ENCODE results near the gene UNC45B.
A peak's percentile ranks its signal among the peaks of the same experiment; 100 is the strongest.

Gene UNC45B

DNA sequence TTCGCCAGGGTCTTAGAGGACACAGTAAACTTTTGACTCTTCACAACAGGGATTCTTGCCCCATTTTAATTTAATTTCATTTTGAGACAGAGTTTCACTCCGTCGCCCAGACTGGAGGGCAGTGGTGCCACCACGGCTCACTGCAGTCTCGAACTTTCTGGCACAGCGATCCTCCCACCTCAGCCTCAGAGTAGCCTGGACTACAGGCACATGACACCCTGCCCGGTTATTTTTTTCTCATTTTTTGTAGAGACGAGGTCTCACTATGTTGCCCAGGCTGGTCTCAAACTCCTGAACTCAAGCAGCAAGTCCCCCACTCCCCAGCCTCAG lies 5.2 kb upstream of the UNC45B start:
- no peak overlapping the region for H3K27ac ChIP-seq (ENCODE audit: low read depth, low read length)
- no peaks in the 10 kb centered on the region for H3K9me2 ChIP-seq (replicated peaks; ENCODE audit: control insufficient read depth, low read length)
- no peaks in the 10 kb centered on the region for H3K9me3 ChIP-seq (ENCODE audit: control insufficient read depth, insufficient read depth, low read length)
- peaks cover 41% of the 10 kb centered on the region for H3K79me2 ChIP-seq (ENCODE audit: control insufficient read depth, low read length)
- H3K36me3 ChIP-seq (ENCODE audit: control insufficient read depth, low read length): peaks cover 37% of the 10 kb centered on the region
- no peaks in the 10 kb centered on the region for H3F3A ChIP-seq (ENCODE audit: control insufficient read depth, insufficient read depth)
- TF ChIP-seq EZH2phosphoT487 (IDR thresholded peaks at IDR 0.05; ENCODE audit: borderline replicate concordance, low read length): no peak
- TF ChIP-seq, protein P1, sequence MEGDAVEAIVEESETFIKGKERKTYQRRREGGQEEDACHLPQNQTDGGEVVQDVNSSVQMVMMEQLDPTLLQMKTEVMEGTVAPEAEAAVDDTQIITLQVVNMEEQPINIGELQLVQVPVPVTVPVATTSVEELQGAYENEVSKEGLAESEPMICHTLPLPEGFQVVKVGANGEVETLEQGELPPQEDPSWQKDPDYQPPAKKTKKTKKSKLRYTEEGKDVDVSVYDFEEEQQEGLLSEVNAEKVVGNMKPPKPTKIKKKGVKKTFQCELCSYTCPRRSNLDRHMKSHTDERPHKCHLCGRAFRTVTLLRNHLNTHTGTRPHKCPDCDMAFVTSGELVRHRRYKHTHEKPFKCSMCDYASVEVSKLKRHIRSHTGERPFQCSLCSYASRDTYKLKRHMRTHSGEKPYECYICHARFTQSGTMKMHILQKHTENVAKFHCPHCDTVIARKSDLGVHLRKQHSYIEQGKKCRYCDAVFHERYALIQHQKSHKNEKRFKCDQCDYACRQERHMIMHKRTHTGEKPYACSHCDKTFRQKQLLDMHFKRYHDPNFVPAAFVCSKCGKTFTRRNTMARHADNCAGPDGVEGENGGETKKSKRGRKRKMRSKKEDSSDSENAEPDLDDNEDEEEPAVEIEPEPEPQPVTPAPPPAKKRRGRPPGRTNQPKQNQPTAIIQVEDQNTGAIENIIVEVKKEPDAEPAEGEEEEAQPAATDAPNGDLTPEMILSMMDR (IDR thresholded peaks at IDR 0.05; ENCODE audit: low read depth, low read length, poor library complexity, severe bottlenecking): no peak
- H4K20me1 ChIP-seq (ENCODE audit: control insufficient read depth, insufficient read depth, low read depth, low read length): no peaks in the 10 kb centered on the region
- H3K4me2 ChIP-seq (ENCODE audit: low read length): peak overlapping the region; percentile 92
- peaks cover 13% of the 10 kb centered on the region for H3K4me1 ChIP-seq (ENCODE audit: control insufficient read depth, low read length)
- H3K4me3 ChIP-seq (ENCODE audit: low read length): peak overlapping the region; percentile 100
- no peaks in the 10 kb centered on the region for H3K27me3 ChIP-seq (ENCODE audit: control insufficient read depth, low read length)

GRCh38 chr17:35144840-35145239 lies 2.8 kb upstream of the UNC45B start:
- Histone ChIP-seq H3K4me2 (ENCODE audit: low read length) (no peak overlapping the region), H4K20me1 (ENCODE audit: control insufficient read depth, insufficient read depth, low read depth, low read length) (no peaks in the 10 kb centered on the region)

DNA sequence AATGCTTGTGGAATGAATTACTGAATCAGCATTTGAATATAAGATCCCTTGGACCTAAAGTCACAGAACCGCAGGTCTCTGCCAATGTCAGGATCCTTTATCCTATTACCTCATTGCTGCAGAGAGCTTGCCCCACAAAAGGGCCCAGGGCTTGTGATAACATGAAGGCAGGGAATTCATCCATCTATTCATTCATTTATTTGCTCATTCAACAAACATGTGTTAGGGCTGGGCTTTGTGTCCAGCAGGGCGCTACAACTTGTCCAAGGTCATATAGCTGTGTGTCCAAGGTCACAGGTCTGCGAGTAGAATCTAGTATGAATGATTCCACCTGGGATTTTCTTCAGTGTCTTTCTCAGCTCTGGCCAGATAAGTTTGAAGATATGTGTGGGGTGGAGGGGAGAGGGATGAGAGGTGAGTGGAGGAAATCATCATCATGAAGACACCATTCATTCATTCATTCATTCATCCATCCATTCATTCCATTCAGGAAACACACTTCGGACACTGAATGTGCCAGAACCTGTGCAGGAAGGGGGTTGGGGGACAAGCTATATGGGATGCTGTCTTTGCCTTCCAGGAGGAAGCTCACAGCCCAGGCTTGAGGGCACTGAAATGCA lies 1.3 kb upstream of the UNC45B start:
- H3K4me1 ChIP-seq (ENCODE audit: control insufficient read depth, low read length): peaks cover 7% of the 10 kb centered on the region; the same call in 1 of the 2 replicates
- no peak overlapping the region for H3K27ac ChIP-seq (ENCODE audit: low read depth, low read length)
- TF ChIP-seq, protein P1 (IDR thresholded peaks at IDR 0.05; ENCODE audit: low read depth, low read length, poor library complexity, severe bottlenecking): no peak
- no peak for TF ChIP-seq EZH2phosphoT487 (IDR thresholded peaks at IDR 0.05; ENCODE audit: borderline replicate concordance, low read length)
- H3F3A ChIP-seq (ENCODE audit: control insufficient read depth, insufficient read depth): no peaks in the 10 kb centered on the region
- H3K79me2 ChIP-seq (ENCODE audit: control insufficient read depth, low read length): peaks cover 12% of the 10 kb centered on the region
- H3K9me2 ChIP-seq (replicated peaks; ENCODE audit: control insufficient read depth, low read length): no peaks in the 10 kb centered on the region
- H3K36me3 ChIP-seq (ENCODE audit: control insufficient read depth, low read length): peaks cover 5% of the 10 kb centered on the region; the same call in 1 of the 2 replicates
- H3K27me3 ChIP-seq (ENCODE audit: control insufficient read depth, low read length): no peaks in the 10 kb centered on the region
- H3K9me3 ChIP-seq (ENCODE audit: control insufficient read depth, insufficient read depth, low read length): no peaks in the 10 kb centered on the region
- H4K20me1 ChIP-seq (ENCODE audit: control insufficient read depth, insufficient read depth, low read depth, low read length): no peaks in the 10 kb centered on the region
- H3K4me3 ChIP-seq (ENCODE audit: low read length): no peak overlapping the region
- H3K4me2 ChIP-seq (ENCODE audit: low read length): no peak overlapping the region

More at GRCh38 chr17:35144840-35145239, 2.8 kb upstream of the UNC45B start:
- H3K4me1 ChIP-seq (ENCODE audit: control insufficient read depth, low read length): peaks cover 13% of the 10 kb centered on the region
- TF ChIP-seq EZH2phosphoT487 (IDR thresholded peaks at IDR 0.05; ENCODE audit: borderline replicate concordance, low read length): no peak
- TF ChIP-seq, protein P1 (IDR thresholded peaks at IDR 0.05; ENCODE audit: low read depth, low read length, poor library complexity, severe bottlenecking): no peak
- H3K4me3 ChIP-seq (ENCODE audit: low read length): no peak overlapping the region
- peaks cover 14% of the 10 kb centered on the region for H3K36me3 ChIP-seq (ENCODE audit: control insufficient read depth, low read length)
- H3K9me3 ChIP-seq (ENCODE audit: control insufficient read depth, insufficient read depth, low read length): no peaks in the 10 kb centered on the region
- no peaks in the 10 kb centered on the region for H3K9me2 ChIP-seq (replicated peaks; ENCODE audit: control insufficient read depth, low read length)
- H3F3A ChIP-seq (ENCODE audit: control insufficient read depth, insufficient read depth): no peaks in the 10 kb centered on the region
- H3K27me3 ChIP-seq (ENCODE audit: control insufficient read depth, low read length): no peaks in the 10 kb centered on the region
- H3K79me2 ChIP-seq (ENCODE audit: control insufficient read depth, low read length): peaks cover 27% of the 10 kb centered on the region
- no peak overlapping the region for H3K27ac ChIP-seq (ENCODE audit: low read depth, low read length)

Data from DOHH2 (cell line).